Upper lobe of left lung (tissue), 4 donors: ENCODE measurements around the gene MRC2.

Source experiments
- CTCF ChIP-seq, 6 experiments: fragments of 450-650 bp in 4 of 6; fragments of 200-600 bp in 2 of 6; sonication (generic) in 2 of 6; IDR thresholded peaks; one replicate each; pipeline ENCODE4 v1.5.1; 2016 to 2019; ENCODE audit warnings: antibody characterized with exemption in 6 of 6
- EP300 ChIP-seq, 4 donors: sonication (generic); formaldehyde crosslinking; IDR thresholded peaks; one replicate each; pipeline ENCODE4 v1.5.1; 2017; ENCODE audit warnings: antibody characterized with exemption in 4 of 4, control low read depth in 2 of 4
- POLR2A ChIP-seq, 4 donors: fragments of 450-650 bp; IDR thresholded peaks; one replicate each; pipeline ENCODE4 v1.5.1; 2016 to 2017; ENCODE audit warnings: antibody characterized with exemption in 4 of 4, mild to moderate bottlenecking in 2 of 4

GRCh38 chr17:62660629-62661118, 33.2 kb downstream of the MRC2 start:
- no peak for TF ChIP-seq CTCF (IDR thresholded peaks at IDR 0.05)
- TF ChIP-seq POLR2A (IDR thresholded peaks at IDR 0.05) = no peak
- TF ChIP-seq EP300 (IDR thresholded peaks at IDR 0.05) = no peak
